Activated T-helper 2 cell treated with anti-CD3 and anti-CD28 coated beads, Interferon-gamma antibody, Interleukin-2, Interleukin-4, amounts not matched to agents 10 μg/mL and 5 μg/mL and 100 μg/mL, durations not matched to agents 14 hours and 24 hours and 36 hours (primary cell): ENCODE measurements around the gene SYCP2L. TPM values are rescaled to one million over a fixed set of nuclear protein-coding genes. Genes with fewer than 3 reads are reported as not detected.
"Not testable (repeated sequence)": the region's sequence is repeated elsewhere in the genome, so short reads cannot be mapped to it uniquely, and the experiment has no call there.

Source experiments
- DNase-seq: peaks from one replicate; pipeline ENCODE4 v3.0.0; 2021; ENCODE audit warnings: low spot score
- H3K27ac Mint-ChIP-seq: one replicate; pipeline ENCODE4 v1.8.0; 2021; ENCODE audit warnings: mixed read lengths
- H3K27me3 Mint-ChIP-seq: one replicate; pipeline ENCODE4 v1.8.0; 2021; ENCODE audit warnings: low read depth, mixed read lengths
- H3K36me3 Mint-ChIP-seq: one replicate; pipeline ENCODE4 v1.8.0; 2021; ENCODE audit warnings: low read depth, mixed read lengths
- H3K4me1 Mint-ChIP-seq: one replicate; pipeline ENCODE4 v1.8.0; 2021; ENCODE audit warnings: low read depth, mixed read lengths
- H3K4me3 Mint-ChIP-seq: one replicate; pipeline ENCODE4 v1.8.0; 2021; ENCODE audit warnings: low read depth, mild to moderate bottlenecking, moderate library complexity, mixed read lengths
- H3K9me3 Mint-ChIP-seq: one replicate; pipeline ENCODE4 v1.8.0; 2021; ENCODE audit warnings: mixed read lengths
- intact Hi-C: fragments of 100-400 bp; cut with micrococcal nuclease; formaldehyde crosslinking; loops from one replicate; pipeline ENCODE4 v1.15.1; 2023
- total RNA-seq: library from RNA; stranded (reverse); gene quantifications from 2 replicates; pipeline ENCODE4 v1.2.3, GENCODE V29; 2022

SYCP2L gene
- total RNA-seq, 1 donor from 2014 or later: 0.23 TPM

DNA sequence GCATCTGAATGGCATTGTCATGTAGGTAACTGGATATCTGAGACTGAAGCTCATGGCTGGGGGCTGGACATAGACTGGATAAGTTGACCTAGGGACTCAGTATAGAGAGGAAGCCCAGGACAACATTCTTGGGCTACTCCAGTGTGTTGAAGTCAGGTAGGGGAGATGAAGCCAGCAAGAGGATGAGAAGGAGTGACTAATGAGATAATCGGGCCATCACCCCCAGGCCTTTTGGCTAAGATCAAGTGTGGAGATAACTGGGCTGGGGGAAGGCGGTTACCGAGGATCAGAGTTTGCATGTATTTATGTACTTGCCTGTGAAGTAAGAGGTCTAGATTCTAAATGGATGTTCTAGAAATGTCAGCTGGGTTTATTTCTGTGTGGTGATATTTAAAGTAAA lies 83.9 kb downstream of the SYCP2L start:
- no peaks in the 10 kb centered on the region for H3K36me3 Mint-ChIP-seq
- H3K27ac Mint-ChIP-seq: no peak overlapping the region
- H3K9me3 Mint-ChIP-seq: no peaks in the 10 kb centered on the region
- H3K4me1 Mint-ChIP-seq: no peaks in the 10 kb centered on the region
- no peak for DNase-seq
- intact Hi-C loops: no loop called here
- peaks cover 4% of the 10 kb centered on the region for H3K27me3 Mint-ChIP-seq
- no peak overlapping the region for H3K4me3 Mint-ChIP-seq

- DNase-seq: no peak
- Mint-ChIP-seq H3K4me3 (no peak overlapping the region), H3K27ac (no peak overlapping the region), H3K9me3 (no peaks in the 10 kb centered on the region), H3K4me1 (no peaks in the 10 kb centered on the region), H3K27me3 (peaks cover 4% of the 10 kb centered on the region), H3K36me3 (no peaks in the 10 kb centered on the region)
- intact Hi-C loops: no loop called here
Observed at GRCh38 chr6:10972196-10972595, 85.3 kb downstream of the SYCP2L start.

DNA sequence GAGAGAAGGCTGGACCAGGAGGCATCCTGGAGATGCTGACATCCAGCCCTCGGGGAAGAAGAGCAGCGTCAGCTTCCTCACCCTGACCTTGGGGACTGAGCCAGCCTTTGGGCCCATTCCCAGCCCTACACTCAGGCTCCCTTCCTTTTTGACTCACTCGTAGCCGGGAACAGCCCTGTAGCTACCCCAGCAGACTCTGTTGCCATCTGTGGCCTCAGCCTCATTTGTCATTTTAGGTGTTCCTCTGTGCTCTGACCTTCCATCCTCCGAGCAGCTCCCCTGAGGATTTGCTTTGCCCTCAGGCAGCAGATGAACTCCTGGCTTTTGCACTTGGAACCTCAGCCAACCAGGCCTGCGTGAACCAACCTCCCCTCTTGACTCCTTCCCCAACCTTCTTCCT lies 89.7 kb downstream of the SYCP2L start:
- no peak for DNase-seq
- Mint-ChIP-seq H3K36me3 (no peaks in the 10 kb centered on the region), H3K27me3 (peaks cover 2% of the 10 kb centered on the region), H3K27ac (no peak overlapping the region), H3K4me3 (no peak overlapping the region), H3K9me3 (no peaks in the 10 kb centered on the region), H3K4me1 (no peaks in the 10 kb centered on the region)
- intact Hi-C loops: no loop called here

- Mint-ChIP-seq H3K27me3 (peaks cover 2% of the 10 kb centered on the region), H3K27ac (no peak overlapping the region), H3K4me1 (no peaks in the 10 kb centered on the region), H3K36me3 (no peaks in the 10 kb centered on the region), H3K9me3 (no peaks in the 10 kb centered on the region), H3K4me3 (no peak overlapping the region)
- intact Hi-C loops: no loop called here
- no peak for DNase-seq
Observed at GRCh38 chr6:10977231-10977968, 90.5 kb downstream of the SYCP2L start.

DNA sequence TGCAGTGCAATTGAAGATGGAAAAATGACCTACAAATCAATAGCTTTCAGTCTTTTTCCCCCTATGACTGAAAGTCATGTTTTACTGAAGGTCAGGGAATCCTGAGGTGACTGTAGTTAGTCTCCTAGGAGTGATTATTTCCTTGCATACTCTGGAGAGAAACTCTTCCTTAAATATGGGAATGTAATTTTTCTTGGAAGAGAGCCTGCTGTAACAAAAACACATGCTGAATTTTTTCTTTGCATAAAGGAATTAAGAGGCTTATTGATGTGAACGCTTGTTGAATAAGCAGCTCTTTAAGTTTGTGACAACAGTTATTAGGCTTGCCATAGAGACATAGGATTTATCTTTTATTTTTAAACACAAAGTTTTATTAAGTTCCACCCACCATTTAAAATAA lies 92.8 kb downstream of the SYCP2L start:
- Mint-ChIP-seq H3K9me3 (no peaks in the 10 kb centered on the region), H3K4me3 (no peak overlapping the region), H3K27ac (no peak overlapping the region), H3K27me3 (peaks cover 2% of the 10 kb centered on the region), H3K36me3 (no peaks in the 10 kb centered on the region), H3K4me1 (no peaks in the 10 kb centered on the region)
- intact Hi-C loops: no loop called here
- no peak for DNase-seq

DNA sequence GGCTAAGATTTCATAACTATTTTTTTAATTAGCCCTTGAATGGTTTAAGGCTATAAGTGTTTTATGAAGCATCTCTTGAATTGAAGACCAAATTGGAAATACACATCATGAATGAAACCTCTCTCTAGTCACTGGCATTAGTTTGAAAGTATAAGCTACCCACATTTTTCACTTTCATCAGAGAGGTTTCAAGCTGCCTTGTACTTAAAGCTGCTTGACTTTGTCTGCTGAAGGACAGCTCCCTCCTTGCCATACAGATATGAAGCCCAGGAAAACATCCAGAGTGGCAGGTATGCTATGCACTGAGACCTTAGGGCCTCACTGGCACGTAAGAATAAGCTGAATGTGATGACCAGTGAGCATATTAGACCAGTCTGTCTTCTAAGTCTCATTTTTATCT lies 94.6 kb downstream of the SYCP2L start:
- Mint-ChIP-seq H3K4me3 (no peak overlapping the region), H3K9me3 (no peaks in the 10 kb centered on the region), H3K36me3 (no peaks in the 10 kb centered on the region), H3K27ac (no peak overlapping the region), H3K27me3 (peaks cover 2% of the 10 kb centered on the region), H3K4me1 (no peaks in the 10 kb centered on the region)
- no peak for DNase-seq
- intact Hi-C loops: no loop called here

DNA sequence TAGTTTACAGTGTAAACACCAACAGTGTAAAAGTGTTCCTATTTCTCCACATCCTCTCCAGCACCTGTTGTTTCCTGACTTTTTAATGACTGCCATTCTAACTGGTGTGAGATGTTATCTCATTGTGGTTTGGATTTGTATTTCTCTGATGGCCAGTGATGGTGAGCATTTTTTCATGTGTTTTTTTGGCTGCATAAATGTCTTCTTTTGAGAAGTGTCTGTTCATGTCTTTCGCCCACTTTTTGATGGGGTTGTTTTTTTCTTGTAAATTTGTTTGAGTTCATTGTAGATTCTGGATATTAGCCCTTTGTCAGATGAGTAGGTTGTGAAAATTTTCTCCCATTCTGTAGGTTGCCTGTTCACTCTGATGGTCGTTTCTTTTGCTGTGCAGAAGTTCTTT lies 98.1 kb downstream of the SYCP2L start:
- H3K27me3 Mint-ChIP-seq, H3K4me3 Mint-ChIP-seq, H3K36me3 Mint-ChIP-seq, H3K4me1 Mint-ChIP-seq, H3K27ac Mint-ChIP-seq, intact Hi-C loops, DNase-seq, H3K9me3 Mint-ChIP-seq: not testable (repeated sequence)

GRCh38 chr6:10989587-10989986 lies 102.7 kb downstream of the SYCP2L start:
- no peaks in the 10 kb centered on the region for H3K9me3 Mint-ChIP-seq
- no peaks in the 10 kb centered on the region for H3K36me3 Mint-ChIP-seq
- intact Hi-C loops: no loop called here
- no peaks in the 10 kb centered on the region for H3K27me3 Mint-ChIP-seq
- H3K27ac Mint-ChIP-seq: no peak overlapping the region
- DNase-seq: no peak
- H3K4me3 Mint-ChIP-seq: no peak overlapping the region
- H3K4me1 Mint-ChIP-seq: no peaks in the 10 kb centered on the region

GRCh38 chr6:10991115-10991514 lies 104.3 kb downstream of the SYCP2L start:
- DNase-seq: no peak
- intact Hi-C loops: no loop called here
- H3K4me3 Mint-ChIP-seq: no peak overlapping the region

GRCh38 chr6:10993896-10994295 lies 107.0 kb downstream of the SYCP2L start:
- H3K4me1 Mint-ChIP-seq: no peaks in the 10 kb centered on the region
- no peak overlapping the region for H3K27ac Mint-ChIP-seq
- intact Hi-C loops: no loop called here

More at GRCh38 chr6:10991115-10991514, 104.3 kb downstream of the SYCP2L start:
- Mint-ChIP-seq H3K27me3 (no peaks in the 10 kb centered on the region), H3K27ac (no peak overlapping the region), H3K4me1 (no peaks in the 10 kb centered on the region), H3K36me3 (no peaks in the 10 kb centered on the region), H3K9me3 (no peaks in the 10 kb centered on the region)

DNA sequence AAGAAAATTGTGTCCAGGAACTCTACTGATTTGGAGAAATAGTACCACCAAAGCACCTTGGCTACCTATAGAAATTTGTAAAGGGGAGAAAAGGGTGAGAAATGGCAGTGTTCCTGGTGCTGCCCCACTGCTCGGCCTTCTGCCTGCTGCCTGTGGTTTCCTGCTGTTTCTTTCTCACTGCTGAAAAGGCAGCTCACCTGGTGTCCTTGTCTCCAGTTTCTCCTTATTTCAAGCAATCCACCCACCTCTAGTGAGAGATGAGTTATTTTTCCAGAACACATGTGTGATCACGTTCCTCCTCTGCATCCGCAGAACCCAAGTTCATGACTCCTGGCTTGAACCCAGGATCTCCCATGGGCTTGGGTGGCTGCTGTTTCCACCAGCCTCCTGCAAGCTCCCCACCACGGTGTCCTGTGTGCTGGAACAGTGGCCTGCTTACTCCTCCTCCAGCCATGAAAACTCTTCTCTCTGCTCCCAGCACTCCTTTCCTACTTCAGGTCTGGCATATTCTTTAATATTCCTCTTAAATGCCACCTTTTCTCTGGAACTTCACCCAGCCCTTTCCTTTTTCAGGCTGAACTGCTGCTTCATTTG lies 108.4 kb downstream of the SYCP2L start:
- Mint-ChIP-seq H3K9me3 (no peaks in the 10 kb centered on the region), H3K36me3 (no peaks in the 10 kb centered on the region), H3K4me1 (no peaks in the 10 kb centered on the region), H3K27ac (no peak overlapping the region), H3K27me3 (peaks cover 3% of the 10 kb centered on the region), H3K4me3 (no peak overlapping the region)
- intact Hi-C loops: no loop called here
- no peak for DNase-seq

More at GRCh38 chr6:10993896-10994295, 107.0 kb downstream of the SYCP2L start:
- no peak for DNase-seq
- no peak overlapping the region for H3K4me3 Mint-ChIP-seq
- H3K9me3 Mint-ChIP-seq: no peaks in the 10 kb centered on the region
- no peaks in the 10 kb centered on the region for H3K36me3 Mint-ChIP-seq
- H3K27me3 Mint-ChIP-seq: no peaks in the 10 kb centered on the region

- no peak for DNase-seq
- H3K9me3 Mint-ChIP-seq: no peaks in the 10 kb centered on the region
- no peaks in the 10 kb centered on the region for H3K4me1 Mint-ChIP-seq
- intact Hi-C loops: no loop called here
- no peaks in the 10 kb centered on the region for H3K36me3 Mint-ChIP-seq
- H3K4me3 Mint-ChIP-seq: no peak overlapping the region
- no peak overlapping the region for H3K27ac Mint-ChIP-seq
- H3K27me3 Mint-ChIP-seq: peaks cover 8% of the 10 kb centered on the region
Observed at GRCh38 chr6:10999994-11000393, 113.1 kb downstream of the SYCP2L start.

DNA sequence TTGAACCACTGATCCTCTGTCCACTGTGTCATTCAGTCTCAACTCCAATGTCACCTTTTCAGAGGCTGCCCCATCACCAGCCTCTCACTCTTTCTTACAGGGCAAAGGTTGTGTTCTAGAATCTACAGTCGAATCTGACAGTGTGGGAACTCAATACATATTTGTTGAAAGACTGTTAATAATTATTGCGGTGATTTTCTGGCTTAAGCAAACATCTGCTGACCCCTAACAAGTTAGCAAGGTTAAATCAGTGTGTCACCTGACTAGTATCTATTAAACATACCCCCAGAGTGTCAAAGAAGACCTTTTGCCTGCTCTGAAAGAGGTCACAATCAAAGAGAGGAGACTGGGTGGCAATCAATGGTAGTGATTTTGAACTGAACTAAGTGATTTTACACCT lies 115.3 kb downstream of the SYCP2L start:
- Mint-ChIP-seq H3K36me3 (no peaks in the 10 kb centered on the region), H3K27ac (no peak overlapping the region), H3K27me3 (peaks cover 8% of the 10 kb centered on the region), H3K9me3 (no peaks in the 10 kb centered on the region), H3K4me1 (no peaks in the 10 kb centered on the region), H3K4me3 (no peak overlapping the region)
- intact Hi-C loops: no loop called here
- DNase-seq: no peak
